C4-2B (cell line): ENCODE data around the gene STC2.

Experiments used
- H3K27ac ChIP-seq: fragments of 450-650 bp; 2 replicates; pipeline ENCODE4 v1.5.1; 2017
- CTCF ChIP-seq: fragments of 450-650 bp; conservative IDR thresholded peaks from 2 replicates; pipeline ENCODE4 v1.5.1; 2017; ENCODE audit warnings: mild to moderate bottlenecking
- ZFX ChIP-seq: fragments of 450-650 bp; IDR thresholded peaks from 2 replicates; pipeline ENCODE4 v1.6.1; 2017

Gene STC2

DNA sequence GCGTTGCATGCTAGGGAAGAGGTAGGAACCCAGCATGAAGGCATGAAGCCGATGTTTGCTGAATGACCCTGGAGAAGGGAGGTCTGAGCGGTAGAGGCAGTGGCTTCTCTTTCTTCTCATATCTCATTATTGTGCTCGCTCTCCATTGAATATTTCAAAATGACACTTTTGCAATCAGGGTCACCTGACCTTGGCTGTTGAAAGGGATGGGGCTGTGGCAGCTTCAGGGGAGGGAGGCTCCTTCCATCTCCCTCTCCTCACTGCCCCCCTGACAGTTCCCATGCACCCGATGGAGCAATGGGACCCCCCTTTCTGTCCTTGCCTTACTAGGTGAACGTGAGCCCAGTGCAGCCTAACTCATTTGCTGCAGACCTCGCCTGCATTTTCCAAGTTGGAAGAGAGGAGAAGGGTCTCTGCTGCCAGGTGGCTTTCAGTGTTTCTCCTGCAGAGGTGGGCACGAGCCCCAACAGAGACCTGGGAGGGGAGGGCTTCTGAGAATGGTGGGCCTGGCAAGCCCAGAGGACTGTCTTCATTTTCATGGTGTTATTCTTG is 17.9 kb downstream of the STC2 start:
- H3K27ac ChIP-seq = peak overlapping the region; percentile 26
- TF ChIP-seq CTCF (no peak), ZFX (no peak)

- no peak for TF ChIP-seq ZFX
- no peak for TF ChIP-seq CTCF
Observed at GRCh38 chr5:173309731-173310130, 18.5 kb downstream of the STC2 start.

GRCh38 chr5:173308226-173308625 is 20.0 kb downstream of the STC2 start:
- TF ChIP-seq ZFX = no peak
- no peak for TF ChIP-seq CTCF
- no peak overlapping the region for H3K27ac ChIP-seq

More at GRCh38 chr5:173309731-173310130, 18.5 kb downstream of the STC2 start:
- no peak overlapping the region for H3K27ac ChIP-seq

- TF ChIP-seq ZFX = no peak
- TF ChIP-seq CTCF = no peak
Observed at GRCh38 chr5:173307695-173308094, 20.5 kb downstream of the STC2 start.

GRCh38 chr5:173306695-173307094 is 21.5 kb downstream of the STC2 start:
- no peak overlapping the region for H3K27ac ChIP-seq
- TF ChIP-seq CTCF (no peak), ZFX (no peak)

More at GRCh38 chr5:173307695-173308094, 20.5 kb downstream of the STC2 start:
- H3K27ac ChIP-seq = no peak overlapping the region

DNA sequence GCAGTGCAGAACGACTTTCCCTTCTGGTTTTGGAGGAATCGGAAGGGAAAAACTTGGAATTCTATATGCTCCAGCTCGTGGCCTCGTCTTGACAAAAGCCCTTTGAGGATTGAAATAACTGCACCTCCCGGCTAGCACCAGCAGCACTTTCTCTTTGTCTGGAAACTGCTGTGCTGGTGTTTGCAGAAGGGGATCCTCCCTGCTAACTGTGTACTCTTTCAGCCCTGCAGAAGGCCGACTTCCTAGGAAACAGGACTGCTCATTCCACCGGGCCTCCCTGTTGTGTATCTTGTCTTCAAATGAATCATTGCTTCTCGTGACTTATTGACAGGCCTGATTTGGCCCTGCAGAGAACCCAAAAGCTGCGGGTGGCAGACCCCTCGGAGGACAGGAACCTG is 23.6 kb downstream of the STC2 start:
- H3K27ac ChIP-seq = no peak overlapping the region
- TF ChIP-seq CTCF (no peak), ZFX (no peak)

- H3K27ac ChIP-seq = peak overlapping the region; percentile 30
- TF ChIP-seq CTCF (no peak), ZFX (no peak)
Observed at GRCh38 chr5:173303878-173304590, 24.2 kb downstream of the STC2 start.
